Stimulated activated CD8-positive, alpha-beta memory T cell treated with anti-CD3 and anti-CD28 coated beads, Interleukin-12 subunit alpha, Interleukin-12 subunit beta, amount 100 ng/mL, for 1 hour (primary cell): ENCODE results near the gene LRMDA.

ENCODE experiments used
- DNase-seq: peaks from one replicate; pipeline ENCODE4 v3.0.0-alpha.2; 2020; ENCODE audit warnings: low read depth

The LRMDA gene

GRCh38 chr10:75542084-75542483 is 110.7 kb downstream of the LRMDA start:
- no peak for DNase-seq

GRCh38 chr10:75542906-75543305 is 111.5 kb downstream of the LRMDA start:
- DNase-seq = no peak

- no peak for DNase-seq
Observed at GRCh38 chr10:75544386-75544785, 113.0 kb downstream of the LRMDA start.

GRCh38 chr10:75544993-75545706 is 113.7 kb downstream of the LRMDA start:
- no peak for DNase-seq

- DNase-seq = no peak
Observed at GRCh38 chr10:75546004-75546403, 114.6 kb downstream of the LRMDA start.

GRCh38 chr10:75547391-75548298 is 116.2 kb downstream of the LRMDA start:
- no peak for DNase-seq

GRCh38 chr10:75548356-75548755 is 116.9 kb downstream of the LRMDA start:
- no peak for DNase-seq

GRCh38 chr10:75550191-75550590 is 118.8 kb downstream of the LRMDA start:
- DNase-seq = no peak

GRCh38 chr10:75552171-75552570 is 120.7 kb downstream of the LRMDA start:
- DNase-seq = no peak

GRCh38 chr10:75553550-75553949 is 122.1 kb downstream of the LRMDA start:
- no peak for DNase-seq

- no peak for DNase-seq
Observed at GRCh38 chr10:75555323-75555722, 123.9 kb downstream of the LRMDA start.

GRCh38 chr10:75556320-75556719 is 124.9 kb downstream of the LRMDA start:
- DNase-seq = no peak

- no peak for DNase-seq
Observed at GRCh38 chr10:75565286-75566251, 134.1 kb downstream of the LRMDA start.

- DNase-seq = no peak
Observed at GRCh38 chr10:75568450-75569130, 137.2 kb downstream of the LRMDA start.

- no peak for DNase-seq
Observed at GRCh38 chr10:75569506-75569905, 138.1 kb downstream of the LRMDA start.

GRCh38 chr10:75572478-75572877 is 141.1 kb downstream of the LRMDA start:
- DNase-seq = no peak

- DNase-seq = no peak
Observed at GRCh38 chr10:75575940-75576339, 144.5 kb downstream of the LRMDA start.

- DNase-seq = no peak
Observed at GRCh38 chr10:75582102-75582501, 150.7 kb downstream of the LRMDA start.

- DNase-seq = no peak
Observed at GRCh38 chr10:75585294-75585693, 153.9 kb downstream of the LRMDA start.

GRCh38 chr10:75586814-75587213 is 155.4 kb downstream of the LRMDA start:
- no peak for DNase-seq

GRCh38 chr10:75588031-75588430 is 156.6 kb downstream of the LRMDA start:
- DNase-seq = no peak
